HCT116 (cell line): ENCODE data around the gene GHR. TPM values are rescaled to one million over a fixed set of nuclear protein-coding genes. Genes with fewer than 3 reads are reported as not detected.

Experiments
- ATAC-seq: fragments of 200-7000 bp; cut with Tn5 transposase; 2 replicates; pipeline ENCODE4 v1.9.1; 2020; ENCODE audit warnings: mild to moderate bottlenecking, moderate library complexity
- BruUV-seq: library from RNA; stranded (reverse); fragments of 400-500 nt; replicated peaks from 2 replicates; lab custom pipeline; 2021; lab: Mats Ljungman, UMichigan
- CTCF ChIA-PET: fragments of 300-600 bp; sonication (Branson Sonifier 250); formaldehyde crosslinking; loops from one replicate; lab custom pipeline; 2021; ENCODE audit warnings: antibody characterized with exemption; lab: Charles Lee
- POLR2A ChIA-PET: fragments of 300-600, 350-600 bp; sonication (Branson Sonifier 250); formaldehyde crosslinking; loops from one replicate; lab custom pipeline; 2021; ENCODE audit warnings: antibody characterized with exemption; lab: Charles Lee
- RAD21 ChIA-PET, 2 experiments: fragments of 300-600 bp; sonication (Branson Sonifier 250); formaldehyde crosslinking; loops; one replicate each; lab custom pipeline; 2023; ENCODE audit warnings: low total read pairs in 2 of 2; ENCODE audit not compliant: uncharacterized antibody in 2 of 2, unreplicated experiment in 2 of 2, low non-redundant PET in 1 of 2; lab: Charles Lee
- DNase-seq: peaks from one replicate; pipeline ENCODE4 v3.0.0-alpha.2; 2010; ENCODE audit warnings: low read depth, low spot score
- H2AFZ ChIP-seq: fragments of 200-600 bp; shearing (Covaris generic), sonication (generic); 2 replicates; pipeline ENCODE4 v1.6.1; 2017; ENCODE audit warnings: low read depth, mixed run types, mixed read lengths, antibody characterized with exemption, low read length; ENCODE audit not compliant: poor library complexity, severe bottlenecking
- H3K27ac ChIP-seq: 2 replicates; pipeline ENCODE4 v1.5.1; 2012; ENCODE audit warnings: low read depth, low read length
- H3K27me3 ChIP-seq: fragments of 200-600 bp; sonication (generic); 2 replicates; pipeline ENCODE4 v1.6.1; 2016; ENCODE audit warnings: mixed run types, low read length, mixed read lengths; ENCODE audit not compliant: insufficient read depth
- H3K36me3 ChIP-seq, 2 experiments: fragments of 200-500 bp in 1 of 2; fragments of 200-600 bp in 1 of 2; sonication (Bioruptor generic) in 1 of 2; sonication (generic) in 1 of 2; 2 replicates each; pipeline versions ENCODE4 v1.5.1 to v1.6.1; 2014 to 2016; ENCODE audit warnings: low read length in 2 of 2, inconsistent platforms in 1 of 2, mixed read lengths in 1 of 2, mixed run types in 1 of 2; ENCODE audit not compliant: insufficient read depth in 2 of 2, control insufficient read depth in 1 of 2
- H3K4me1 ChIP-seq, 2 experiments: fragments of 200-600 bp in 1 of 2; sonication (generic) in 1 of 2; 2 replicates each; pipeline versions ENCODE4 v1.5.1 to v1.6.1; 2012 to 2017; ENCODE audit warnings: low read length in 2 of 2, inconsistent platforms in 1 of 2, mild to moderate bottlenecking in 1 of 2, mixed read lengths in 1 of 2, mixed run types in 1 of 2, moderate library complexity in 1 of 2; ENCODE audit not compliant: insufficient read depth in 2 of 2, control insufficient read depth in 1 of 2
- H3K4me2 ChIP-seq: fragments of 200-600 bp; sonication (generic); 2 replicates; pipeline ENCODE4 v1.6.1; 2017; ENCODE audit warnings: mixed run types, low read length, mixed read lengths
- H3K4me3 ChIP-seq, 2 experiments: fragments of 200-600 bp in 1 of 2; sonication (generic) in 1 of 2; replicated peaks in 1 of 2; 2 replicates each; pipeline ENCODE4 v1.5.1; 2011 to 2016; ENCODE audit warnings: low read length in 2 of 2, control low read depth in 1 of 2, low read depth in 1 of 2, mild to moderate bottlenecking in 1 of 2, mixed read lengths in 1 of 2, mixed run types in 1 of 2
- H3K79me2 ChIP-seq: fragments of 200-600 bp; sonication (generic); 2 replicates; pipeline ENCODE4 v1.6.1; 2017; ENCODE audit warnings: mild to moderate bottlenecking, mixed run types, low read length, moderate library complexity, mixed read lengths; ENCODE audit not compliant: insufficient read depth
- H3K9ac ChIP-seq: fragments of 200-600 bp; sonication (generic); 2 replicates; pipeline ENCODE4 v1.6.1; 2016; ENCODE audit warnings: low read length, mixed read lengths
- H3K9me2 ChIP-seq: fragments of 200-600 bp; sonication (generic), shearing (Covaris generic); 2 replicates; pipeline ENCODE4 v1.6.1; 2017; ENCODE audit warnings: mixed run types, mild to moderate bottlenecking, moderate library complexity; ENCODE audit not compliant: insufficient read depth
- H3K9me3 ChIP-seq, 2 experiments: fragments of 200-500 bp in 1 of 2; fragments of 200-600 bp in 1 of 2; sonication (Bioruptor generic) in 1 of 2; sonication (generic) in 1 of 2; 2 replicates each; pipeline ENCODE4 v1.6.1; 2014 to 2017; ENCODE audit warnings: low read length in 2 of 2, mixed read lengths in 2 of 2, inconsistent platforms in 1 of 2, low read depth in 1 of 2, mild to moderate bottlenecking in 1 of 2, mixed run types in 1 of 2, moderate library complexity in 1 of 2; ENCODE audit not compliant: control insufficient read depth in 1 of 2, insufficient read depth in 1 of 2
- H4K20me1 ChIP-seq: fragments of 200-600 bp; sonication (generic), shearing (Covaris generic); 2 replicates; pipeline ENCODE4 v1.6.1; 2017; ENCODE audit warnings: mixed run types, mild to moderate bottlenecking, moderate library complexity; ENCODE audit not compliant: insufficient read depth
- CBX3 ChIP-seq: IDR thresholded peaks from 2 replicates; pipeline ENCODE4 v1.6.1; 2012; ENCODE audit warnings: low read depth
- CEBPB ChIP-seq: IDR thresholded peaks from 2 replicates; pipeline ENCODE4 v1.6.1; 2012; ENCODE audit warnings: low read depth
- EGR1 ChIP-seq: IDR thresholded peaks from 2 replicates; pipeline ENCODE4 v1.6.1; 2012; ENCODE audit warnings: low read depth
- ELF1 ChIP-seq: IDR thresholded peaks from 2 replicates; pipeline ENCODE4 v1.6.1; 2012; ENCODE audit warnings: low read depth, borderline replicate concordance
- FOSL1 ChIP-seq: IDR thresholded peaks from 2 replicates; pipeline ENCODE4 v1.6.1; 2012; ENCODE audit warnings: low read depth
- JUND ChIP-seq: IDR thresholded peaks from 2 replicates; pipeline ENCODE4 v1.6.1; 2012
- POLR2A ChIP-seq: IDR thresholded peaks from 2 replicates; pipeline ENCODE4 v1.7.0; 2011; ENCODE audit warnings: borderline replicate concordance; ENCODE audit not compliant: insufficient read depth, insufficient read length; ENCODE audit errors: extremely low read depth
- POLR2AphosphoS5 ChIP-seq: IDR thresholded peaks from 2 replicates; pipeline ENCODE4 v1.6.1; 2011; ENCODE audit warnings: mild to moderate bottlenecking, low read depth, low read length, moderate library complexity
- RAD21 ChIP-seq: IDR thresholded peaks from 2 replicates; pipeline ENCODE4 v1.6.1; 2012; ENCODE audit warnings: low read depth, mild to moderate bottlenecking
- SP1 ChIP-seq: IDR thresholded peaks from 2 replicates; pipeline ENCODE4 v1.6.1; 2012; ENCODE audit warnings: low read depth
- SRF ChIP-seq: IDR thresholded peaks from 2 replicates; pipeline ENCODE4 v1.6.1; 2012; ENCODE audit warnings: low read depth
- YY1 ChIP-seq: IDR thresholded peaks from 2 replicates; pipeline ENCODE4 v1.6.1; 2011; ENCODE audit warnings: low read length, low read depth, moderate library complexity, mild to moderate bottlenecking; ENCODE audit not compliant: insufficient replicate concordance; ENCODE audit errors: extremely low read depth
- ZFX ChIP-seq: fragments of 450-650 bp; IDR thresholded peaks from 2 replicates; pipeline ENCODE4 v1.6.1; 2017
- ZNF274 ChIP-seq: fragments of 200-500 bp; sonication (Bioruptor generic); IDR thresholded peaks from 2 replicates; pipeline ENCODE4 v1.6.1; 2014; ENCODE audit warnings: mild to moderate bottlenecking, low read depth, low read length, inconsistent platforms
- intact Hi-C: fragments of 100-400 bp; cut with micrococcal nuclease; formaldehyde crosslinking; loops from 2 replicates; pipeline ENCODE4 v1.10.0; 2022
- total RNA-seq: library from RNA; stranded (reverse); gene quantifications from one replicate; pipeline ENCODE4 v1.2.1, GENCODE V29; 2021; ENCODE audit not compliant: unreplicated experiment
- TF ChIP-seq, protein P1 (sequence below): IDR thresholded peaks from 2 replicates; pipeline ENCODE4 v1.6.1; 2012
- TF ChIP-seq, protein P2 (sequence below), 3 experiments: fragments of 200-600 bp in 1 of 3; sonication (generic) in 1 of 3; IDR thresholded peaks in 2 of 3; conservative IDR thresholded peaks in 1 of 3; 2 replicates each; pipeline ENCODE4 v1.5.1; 2012 to 2017; ENCODE audit warnings: low read depth in 2 of 3, low read length in 2 of 3, antibody characterized with exemption in 1 of 3, borderline replicate concordance in 1 of 3, control low read depth in 1 of 3, mild to moderate bottlenecking in 1 of 3, mixed read lengths in 1 of 3, mixed run types in 1 of 3, moderate library complexity in 1 of 3; ENCODE audit not compliant: insufficient read depth in 1 of 3
- TF ChIP-seq, protein P3 (sequence below): IDR thresholded peaks from 2 replicates; pipeline ENCODE4 v1.6.1; 2012; ENCODE audit warnings: low read depth

The GHR gene
- total RNA-seq, 1 experiment from 2014 or later, result not detected

DNA sequence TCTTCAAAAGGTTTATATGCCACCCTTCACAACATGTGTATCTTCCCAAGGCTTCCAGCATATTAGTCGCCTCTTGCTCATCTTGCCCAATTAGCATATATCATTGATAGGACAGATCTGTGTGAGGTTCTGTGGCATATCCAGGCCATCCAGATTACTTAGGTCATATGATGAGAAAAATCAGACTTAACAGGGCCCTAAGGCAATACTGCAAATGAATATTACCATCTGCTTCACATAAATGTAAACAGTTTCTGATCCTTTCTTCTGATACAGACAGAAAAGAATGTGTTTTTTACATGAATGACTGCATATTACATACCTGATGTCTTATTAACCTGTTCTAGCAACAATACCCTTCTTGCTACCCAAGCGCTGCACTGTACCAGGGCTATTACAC is 41.3 kb upstream of the GHR start:
- CTCF ChIA-PET, result no interaction called here
- intact Hi-C loops, result no loop called here
- Histone ChIP-seq H3K9me3 (no peaks in the 10 kb centered on the region), H3K9me2 (no peaks in the 10 kb centered on the region), H3K4me1 (no peaks in the 10 kb centered on the region), H2AFZ (no peak overlapping the region), H3K4me3 (no peak overlapping the region), H3K9ac (no peak overlapping the region), H3K27me3 (no peaks in the 10 kb centered on the region), H3K79me2 (no peaks in the 10 kb centered on the region), H3K4me2 (no peak overlapping the region), H3K27ac (no peak overlapping the region), H4K20me1 (no peaks in the 10 kb centered on the region), H3K36me3 (no peaks in the 10 kb centered on the region)
- no TSS peak for BruUV-seq
- RAD21 ChIA-PET, result no interaction called here
- DNase-seq (no peak), ATAC-seq (no peak)
- POLR2A ChIA-PET, result no interaction called here
- TF ChIP-seq EGR1, result no peak
- no peak for TF ChIP-seq POLR2A
- no peak for TF ChIP-seq ZFX
- TF ChIP-seq YY1, result no peak
- no peak for TF ChIP-seq FOSL1
- TF ChIP-seq POLR2AphosphoS5, result no peak
- no peak for TF ChIP-seq ELF1
- no peak for TF ChIP-seq SRF
- TF ChIP-seq ZNF274, result no peak

DNA sequence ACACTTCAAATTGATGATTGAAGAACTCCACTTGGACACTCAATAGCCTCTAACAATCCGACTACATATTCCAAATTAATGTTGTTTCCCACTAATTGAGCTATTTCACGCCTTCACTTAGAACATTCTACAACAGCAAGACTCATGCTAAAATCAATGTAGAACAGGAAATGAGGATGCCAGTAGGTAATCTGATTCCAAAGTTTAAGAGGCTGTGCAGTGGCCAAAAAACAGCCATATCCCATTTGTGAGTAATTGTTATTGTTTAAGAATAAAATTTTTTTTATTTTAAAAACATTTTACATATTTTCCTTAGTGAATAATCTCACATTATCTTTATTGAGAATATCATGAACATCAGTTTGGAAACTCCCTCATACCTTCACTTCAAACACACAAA is 35.7 kb upstream of the GHR start:
- Histone ChIP-seq H3K27me3 (no peaks in the 10 kb centered on the region), H3K9me2 (no peaks in the 10 kb centered on the region), H3K27ac (no peak overlapping the region), H3K9ac (no peak overlapping the region), H4K20me1 (no peaks in the 10 kb centered on the region), H3K36me3 (no peaks in the 10 kb centered on the region), H3K9me3 (no peaks in the 10 kb centered on the region), H3K79me2 (no peaks in the 10 kb centered on the region), H2AFZ (no peak overlapping the region), H3K4me3 (no peak overlapping the region), H3K4me1 (no peaks in the 10 kb centered on the region), H3K4me2 (no peak overlapping the region)
- DNase-seq (no peak), ATAC-seq (no peak)
- intact Hi-C loops, result no loop called here
- RAD21 ChIA-PET, result no interaction called here
- CTCF ChIA-PET, result no interaction called here
- BruUV-seq, result no TSS peak
- POLR2A ChIA-PET, result no interaction called here
- TF ChIP-seq, protein P1, sequence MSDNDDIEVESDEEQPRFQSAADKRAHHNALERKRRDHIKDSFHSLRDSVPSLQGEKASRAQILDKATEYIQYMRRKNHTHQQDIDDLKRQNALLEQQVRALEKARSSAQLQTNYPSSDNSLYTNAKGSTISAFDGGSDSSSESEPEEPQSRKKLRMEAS, result no peak
- TF ChIP-seq, protein P2, sequence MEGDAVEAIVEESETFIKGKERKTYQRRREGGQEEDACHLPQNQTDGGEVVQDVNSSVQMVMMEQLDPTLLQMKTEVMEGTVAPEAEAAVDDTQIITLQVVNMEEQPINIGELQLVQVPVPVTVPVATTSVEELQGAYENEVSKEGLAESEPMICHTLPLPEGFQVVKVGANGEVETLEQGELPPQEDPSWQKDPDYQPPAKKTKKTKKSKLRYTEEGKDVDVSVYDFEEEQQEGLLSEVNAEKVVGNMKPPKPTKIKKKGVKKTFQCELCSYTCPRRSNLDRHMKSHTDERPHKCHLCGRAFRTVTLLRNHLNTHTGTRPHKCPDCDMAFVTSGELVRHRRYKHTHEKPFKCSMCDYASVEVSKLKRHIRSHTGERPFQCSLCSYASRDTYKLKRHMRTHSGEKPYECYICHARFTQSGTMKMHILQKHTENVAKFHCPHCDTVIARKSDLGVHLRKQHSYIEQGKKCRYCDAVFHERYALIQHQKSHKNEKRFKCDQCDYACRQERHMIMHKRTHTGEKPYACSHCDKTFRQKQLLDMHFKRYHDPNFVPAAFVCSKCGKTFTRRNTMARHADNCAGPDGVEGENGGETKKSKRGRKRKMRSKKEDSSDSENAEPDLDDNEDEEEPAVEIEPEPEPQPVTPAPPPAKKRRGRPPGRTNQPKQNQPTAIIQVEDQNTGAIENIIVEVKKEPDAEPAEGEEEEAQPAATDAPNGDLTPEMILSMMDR (IDR thresholded peaks at IDR 0.05 in 2 of 3, conservative IDR thresholded peaks at IDR 0.05 in 1 of 3; ENCODE audit: borderline replicate concordance in 1 of 3, insufficient read depth in 1 of 3, low read depth in 2 of 3, low read length in 2 of 3), result no peak
- TF ChIP-seq EGR1, result no peak
- no peak for TF ChIP-seq JUND
- no peak for TF ChIP-seq CBX3
- TF ChIP-seq YY1, result no peak
- no peak for TF ChIP-seq POLR2AphosphoS5
- TF ChIP-seq RAD21, result no peak
- TF ChIP-seq, protein P3, sequence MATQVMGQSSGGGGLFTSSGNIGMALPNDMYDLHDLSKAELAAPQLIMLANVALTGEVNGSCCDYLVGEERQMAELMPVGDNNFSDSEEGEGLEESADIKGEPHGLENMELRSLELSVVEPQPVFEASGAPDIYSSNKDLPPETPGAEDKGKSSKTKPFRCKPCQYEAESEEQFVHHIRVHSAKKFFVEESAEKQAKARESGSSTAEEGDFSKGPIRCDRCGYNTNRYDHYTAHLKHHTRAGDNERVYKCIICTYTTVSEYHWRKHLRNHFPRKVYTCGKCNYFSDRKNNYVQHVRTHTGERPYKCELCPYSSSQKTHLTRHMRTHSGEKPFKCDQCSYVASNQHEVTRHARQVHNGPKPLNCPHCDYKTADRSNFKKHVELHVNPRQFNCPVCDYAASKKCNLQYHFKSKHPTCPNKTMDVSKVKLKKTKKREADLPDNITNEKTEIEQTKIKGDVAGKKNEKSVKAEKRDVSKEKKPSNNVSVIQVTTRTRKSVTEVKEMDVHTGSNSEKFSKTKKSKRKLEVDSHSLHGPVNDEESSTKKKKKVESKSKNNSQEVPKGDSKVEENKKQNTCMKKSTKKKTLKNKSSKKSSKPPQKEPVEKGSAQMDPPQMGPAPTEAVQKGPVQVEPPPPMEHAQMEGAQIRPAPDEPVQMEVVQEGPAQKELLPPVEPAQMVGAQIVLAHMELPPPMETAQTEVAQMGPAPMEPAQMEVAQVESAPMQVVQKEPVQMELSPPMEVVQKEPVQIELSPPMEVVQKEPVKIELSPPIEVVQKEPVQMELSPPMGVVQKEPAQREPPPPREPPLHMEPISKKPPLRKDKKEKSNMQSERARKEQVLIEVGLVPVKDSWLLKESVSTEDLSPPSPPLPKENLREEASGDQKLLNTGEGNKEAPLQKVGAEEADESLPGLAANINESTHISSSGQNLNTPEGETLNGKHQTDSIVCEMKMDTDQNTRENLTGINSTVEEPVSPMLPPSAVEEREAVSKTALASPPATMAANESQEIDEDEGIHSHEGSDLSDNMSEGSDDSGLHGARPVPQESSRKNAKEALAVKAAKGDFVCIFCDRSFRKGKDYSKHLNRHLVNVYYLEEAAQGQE, result no peak
- TF ChIP-seq CEBPB, result no peak
- TF ChIP-seq SP1, result no peak
- no peak for TF ChIP-seq ZFX
- no peak for TF ChIP-seq SRF
- TF ChIP-seq ZNF274, result no peak
